Measurements from ENCODE around the gene SPEG.

GRCh38 chr2:219514196-219514761 lies 79.6 kb downstream of the SPEG start, which contains the start of gene ASIC4:
- TF ChIP-seq CTCF (conservative IDR thresholded peaks at IDR 0.05; ENCODE audit: low read length): no peak
- no peak for TF ChIP-seq EZH2phosphoT487 (IDR thresholded peaks at IDR 0.05; ENCODE audit: borderline replicate concordance, low read depth, low read length)
